Ishikawa (cell line): ENCODE measurements around the gene SH3RF1.

Source experiments
- CEBPB ChIP-seq: IDR thresholded peaks from 2 replicates; pipeline ENCODE4 v1.6.1; 2012
- CREB1 ChIP-seq: IDR thresholded peaks from 2 replicates; pipeline ENCODE4 v1.6.1; 2012; ENCODE audit warnings: low read depth
- EGR1 ChIP-seq: IDR thresholded peaks from 2 replicates; pipeline ENCODE4 v1.6.1; 2012
- EP300 ChIP-seq: IDR thresholded peaks from 2 replicates; pipeline ENCODE4 v1.6.1; 2012; ENCODE audit warnings: borderline replicate concordance
- FOXM1 ChIP-seq: IDR thresholded peaks from 2 replicates; pipeline ENCODE4 v1.6.1; 2012; ENCODE audit warnings: low read depth, borderline replicate concordance
- MAX ChIP-seq: IDR thresholded peaks from 2 replicates; pipeline ENCODE4 v1.6.1; 2012
- NFIC ChIP-seq: IDR thresholded peaks from 2 replicates; pipeline ENCODE4 v1.6.1; 2012
- RAD21 ChIP-seq: IDR thresholded peaks from 2 replicates; pipeline ENCODE4 v1.6.1; 2012; ENCODE audit warnings: low read depth
- REST ChIP-seq: IDR thresholded peaks from 2 replicates; pipeline ENCODE4 v1.6.1; 2012; ENCODE audit warnings: low read depth, mild to moderate bottlenecking
- TAF1 ChIP-seq: IDR thresholded peaks from 2 replicates; pipeline ENCODE4 v1.6.1; 2012; ENCODE audit warnings: low read depth, mild to moderate bottlenecking
- TCF12 ChIP-seq: IDR thresholded peaks from 2 replicates; pipeline ENCODE4 v1.6.1; 2012; ENCODE audit warnings: low read depth
- TEAD4 ChIP-seq: IDR thresholded peaks from 2 replicates; pipeline ENCODE4 v1.6.1; 2012
- USF1 ChIP-seq: IDR thresholded peaks from 2 replicates; pipeline ENCODE4 v1.6.1; 2012
- YY1 ChIP-seq: IDR thresholded peaks from 2 replicates; pipeline ENCODE4 v1.6.1; 2012; ENCODE audit warnings: low read depth
- ZBTB7A ChIP-seq: IDR thresholded peaks from 2 replicates; pipeline ENCODE4 v1.6.1; 2012; ENCODE audit warnings: low read depth

The SH3RF1 gene

GRCh38 chr4:169252339-169253112, 18.2 kb downstream of the SH3RF1 start:
- no peak for TF ChIP-seq MAX
- peak; percentile 42; the same call in 1 of the 2 replicates for TF ChIP-seq NFIC
- TF ChIP-seq FOXM1 = no peak

- peak; percentile 56; the same call in 1 of the 2 replicates for TF ChIP-seq YY1
- TF ChIP-seq NFIC = peak; percentile 76
- peak; percentile 86 for TF ChIP-seq TCF12
- no peak for TF ChIP-seq CREB1
- no peak for TF ChIP-seq EGR1
- peak; percentile 85; the same call in 1 of the 2 replicates for TF ChIP-seq FOXM1
- no peak for TF ChIP-seq REST
- peak; percentile 94 for TF ChIP-seq EP300
- TF ChIP-seq TAF1 = no peak
- TF ChIP-seq RAD21 = no peak
- peak; percentile 61 for TF ChIP-seq USF1
- TF ChIP-seq TEAD4 = peak; percentile 97
- TF ChIP-seq CEBPB = no peak
- no peak for TF ChIP-seq ZBTB7A
- TF ChIP-seq MAX = peak; percentile 73
These were observed 19.2 kb downstream of the SH3RF1 start for GRCh38 chr4:169251291-169252235.

- TF ChIP-seq NFIC (no peak), REST (no peak), FOXM1 (no peak), RAD21 (no peak), EP300 (no peak), USF1 (no peak), CEBPB (no peak)
These were observed 20.0 kb downstream of the SH3RF1 start for GRCh38 chr4:169250796-169251195.

- TF ChIP-seq EGR1 (no peak), TAF1 (no peak), NFIC (no peak), REST (no peak), CREB1 (no peak), TCF12 (no peak), YY1 (no peak), FOXM1 (no peak), EP300 (no peak), RAD21 (no peak), ZBTB7A (no peak), MAX (no peak), TEAD4 (no peak)
These were observed 20.8 kb downstream of the SH3RF1 start for GRCh38 chr4:169249999-169250398.
